ENCODE measurements around the gene SCAMP2.
"Not testable (repeated sequence)": the region's sequence is repeated elsewhere in the genome, so short reads cannot be mapped to it uniquely, and the experiment has no call there.

SCAMP2 gene

DNA sequence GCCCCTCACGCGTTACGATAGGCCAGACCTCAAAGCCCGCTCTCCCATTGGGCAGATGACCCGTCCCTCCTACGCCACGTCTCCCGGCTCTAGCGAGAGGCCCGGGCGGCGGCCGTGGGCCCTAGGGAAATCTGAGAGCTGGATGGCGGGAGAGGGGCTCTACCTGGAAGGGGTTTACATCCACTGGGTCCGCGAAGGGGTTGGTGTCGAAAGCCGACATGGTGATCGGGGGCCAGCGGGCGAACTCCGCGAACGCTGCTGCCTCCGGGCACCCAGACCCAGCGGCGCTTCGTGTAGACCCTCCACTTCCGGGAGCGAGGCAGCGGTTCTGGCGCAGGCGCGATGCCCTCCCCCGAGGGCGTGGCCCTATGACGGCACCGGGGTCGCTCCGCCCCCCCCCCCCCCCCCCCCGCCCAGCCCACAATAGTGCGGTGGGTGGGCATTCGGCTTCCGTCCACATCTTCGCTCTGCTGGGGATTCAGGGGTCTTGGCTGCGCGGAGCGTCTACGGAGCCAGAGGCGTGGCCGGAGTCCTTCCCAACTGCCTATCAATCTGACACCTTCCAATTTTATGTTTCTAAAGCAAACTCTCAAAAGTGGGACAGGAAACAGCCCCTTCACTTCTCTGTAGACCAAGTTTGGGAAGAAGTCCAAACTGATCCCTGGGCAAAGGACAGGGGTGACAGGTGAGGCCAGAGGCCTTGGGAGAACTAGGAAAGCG, at the start of gene SCAMP2:
SCAMP2 (minus strand) TSS at position 330 of the 720 bp plus-strand sequence; CDS start at position 220, 110 bp downstream.
- DNase-seq = peak; percentile 82

GRCh38 chr15:74920456-74920855, 47.3 kb upstream of the SCAMP2 start:
- DNase-seq = no peak

GRCh38 chr15:74917676-74918075, 44.5 kb upstream of the SCAMP2 start:
- DNase-seq = no peak

- not testable (repeated sequence) for DNase-seq
Measured at GRCh38 chr15:74913799-74914198, 40.6 kb upstream of the SCAMP2 start.

- no peak for DNase-seq
Measured at GRCh38 chr15:74913041-74913440, 39.9 kb upstream of the SCAMP2 start.

GRCh38 chr15:74908635-74909034, 35.5 kb upstream of the SCAMP2 start:
- DNase-seq = no peak

DNA sequence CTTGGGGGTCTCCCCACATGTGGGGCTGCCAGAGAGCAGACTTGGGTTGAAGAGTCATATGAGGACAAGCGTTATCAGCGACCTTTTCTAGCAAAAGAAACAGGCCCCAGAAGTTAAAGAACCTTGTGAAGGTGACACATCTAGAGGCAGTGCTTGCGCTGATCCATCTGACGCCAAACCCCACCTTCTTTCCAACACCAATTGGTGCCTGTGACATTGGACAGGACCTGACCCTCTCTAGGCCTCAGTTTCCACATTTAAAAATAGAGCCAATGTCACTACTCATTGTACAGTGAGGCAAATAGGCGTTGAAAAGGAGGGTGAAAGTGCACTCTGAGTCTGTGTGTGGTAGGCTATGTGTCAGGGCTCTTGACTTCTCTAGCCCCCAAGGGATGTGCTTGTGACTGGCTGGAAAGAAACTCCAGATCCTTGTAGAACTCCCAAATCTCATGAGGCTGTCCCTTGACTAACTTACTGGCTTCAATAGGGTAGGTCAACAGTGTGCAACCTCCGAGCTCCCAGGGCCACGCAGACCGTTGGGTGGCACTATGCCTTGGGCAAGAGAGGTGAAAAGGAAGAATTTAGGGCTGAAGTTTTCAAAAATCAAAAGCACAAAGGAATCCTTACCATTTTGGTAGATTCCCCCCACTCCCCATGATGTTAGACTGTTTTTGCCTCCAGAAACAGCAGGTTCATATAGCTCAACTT, 34.2 kb upstream of the SCAMP2 start:
- DNase-seq = no peak

DNA sequence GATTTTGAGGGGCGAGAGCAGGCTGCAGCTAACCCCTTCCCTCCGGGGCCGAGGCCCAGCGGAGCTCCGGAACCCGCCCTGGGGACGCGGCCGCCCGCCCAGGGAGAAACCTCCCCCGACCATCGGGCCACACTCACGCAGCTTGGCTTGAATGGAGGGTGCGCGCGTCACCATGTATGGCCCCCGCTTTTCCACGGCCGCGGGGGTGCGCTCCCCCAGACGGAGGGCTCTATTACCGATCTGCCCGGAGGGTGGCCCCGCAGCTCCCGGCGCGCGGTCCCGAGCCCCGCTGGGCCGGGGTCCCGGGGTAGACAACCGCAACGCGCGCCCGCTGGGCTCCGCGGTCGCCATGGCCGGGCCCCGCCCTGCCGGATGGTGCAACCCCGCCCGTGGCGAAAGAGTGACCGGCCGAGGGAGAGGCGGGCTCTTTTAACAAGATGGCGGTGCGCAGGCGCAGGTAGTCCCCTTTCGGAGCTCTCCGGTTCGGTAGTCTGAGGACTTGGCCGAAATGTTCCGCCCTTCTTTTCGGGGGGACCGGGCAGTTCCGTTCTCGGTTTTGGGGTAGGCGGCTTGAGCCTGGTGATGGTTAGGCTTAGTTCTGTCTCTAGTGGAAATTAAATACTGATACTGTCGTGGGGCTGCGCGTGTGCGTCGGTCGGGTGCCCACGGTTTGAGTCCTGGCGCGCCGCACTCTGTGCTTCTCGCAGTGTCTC, 33.4 kb upstream of the SCAMP2 start, which contains the start of gene FAM219B:
FAM219B (minus strand) TSS at position 402 of the 713 bp plus-strand sequence; CDS start at position 351, 51 bp downstream.
- DNase-seq = peak; percentile 81

DNA sequence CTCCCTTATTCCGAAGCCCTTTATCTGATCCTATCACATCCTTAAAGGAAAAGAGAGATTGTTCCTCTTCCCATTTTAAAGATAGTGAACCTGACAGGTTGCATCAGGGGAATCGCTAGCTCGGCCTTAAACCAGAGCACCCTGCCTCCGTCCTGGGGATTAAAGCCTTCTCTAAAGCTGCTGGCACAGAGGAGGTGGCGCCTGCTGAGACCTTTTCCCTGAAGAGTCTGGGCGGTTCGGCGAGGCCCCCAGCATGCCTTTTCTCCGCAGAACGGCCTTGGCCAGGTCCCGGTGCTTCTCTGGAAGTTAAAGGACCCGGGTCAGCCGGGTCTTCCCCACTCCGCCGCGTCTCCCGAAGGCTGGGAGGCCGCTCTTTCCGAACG, 32.9 kb upstream of the SCAMP2 start:
- no peak for DNase-seq

- DNase-seq = no peak
Measured at GRCh38 chr15:74904190-74904805, 31.1 kb upstream of the SCAMP2 start.

DNA sequence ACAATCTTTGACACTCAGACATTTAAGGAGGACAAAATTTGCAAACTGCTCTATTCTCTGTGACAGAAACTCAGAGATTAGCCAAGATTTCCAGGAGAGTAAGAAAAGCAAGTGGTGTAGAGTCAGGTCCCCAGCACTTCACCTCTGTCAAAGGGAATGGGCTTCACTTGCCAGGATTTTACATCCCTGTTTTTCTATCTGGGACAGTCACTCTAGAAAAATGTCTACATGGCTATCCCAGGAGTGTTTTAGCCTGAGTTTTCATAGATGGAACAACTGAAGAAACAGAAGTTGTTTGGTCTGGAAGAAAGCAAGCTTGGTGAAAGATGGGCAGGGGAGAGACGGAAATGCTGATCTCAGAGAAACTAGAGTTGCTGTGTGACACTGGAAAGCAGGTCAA, 30.5 kb upstream of the SCAMP2 start:
- no peak for DNase-seq

- DNase-seq = no peak
Measured at GRCh38 chr15:74902295-74903075, 29.3 kb upstream of the SCAMP2 start.

DNA sequence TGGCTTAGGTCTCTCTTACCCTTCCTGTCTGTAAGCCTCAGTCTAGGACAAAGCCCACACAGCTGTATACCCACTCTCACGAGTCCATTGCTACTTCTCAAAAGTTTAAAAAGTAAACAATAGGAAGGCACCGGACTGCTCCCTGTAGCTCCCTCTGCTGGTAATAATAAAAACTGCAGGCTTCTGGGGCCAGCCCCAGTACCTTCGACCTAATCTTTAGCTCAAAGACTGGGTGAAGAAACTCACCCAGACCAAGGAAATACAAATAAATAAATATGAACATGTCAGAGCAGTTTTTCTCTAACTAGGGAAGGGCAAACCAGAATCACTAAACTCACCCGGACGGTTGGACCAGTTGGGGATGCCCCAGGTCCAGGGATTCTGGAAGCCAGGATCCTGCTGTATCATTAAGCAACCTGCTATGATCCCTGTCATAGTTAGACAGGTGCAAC, 28.5 kb upstream of the SCAMP2 start:
- peak; percentile 65 for DNase-seq

DNA sequence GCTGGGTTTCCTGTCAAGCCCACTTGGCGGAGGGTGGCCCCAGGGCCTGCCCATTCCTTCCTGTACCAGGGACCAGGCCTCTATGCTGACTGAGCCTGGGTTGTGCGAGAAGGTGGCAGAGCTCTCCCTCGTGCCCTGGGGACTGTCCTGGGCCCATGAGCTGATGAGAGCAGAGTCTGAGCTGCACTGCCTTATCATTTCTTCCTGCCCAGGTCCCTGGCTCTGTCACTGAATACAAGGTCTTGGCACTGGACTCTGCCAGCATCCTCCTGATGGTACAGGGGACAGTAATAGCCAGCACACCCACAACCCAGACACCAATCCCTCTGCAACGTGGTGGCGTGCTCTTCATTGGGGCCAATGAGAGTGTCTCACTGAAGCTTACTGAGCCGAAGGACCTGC, 24.1 kb upstream of the SCAMP2 start:
- no peak for DNase-seq

DNA sequence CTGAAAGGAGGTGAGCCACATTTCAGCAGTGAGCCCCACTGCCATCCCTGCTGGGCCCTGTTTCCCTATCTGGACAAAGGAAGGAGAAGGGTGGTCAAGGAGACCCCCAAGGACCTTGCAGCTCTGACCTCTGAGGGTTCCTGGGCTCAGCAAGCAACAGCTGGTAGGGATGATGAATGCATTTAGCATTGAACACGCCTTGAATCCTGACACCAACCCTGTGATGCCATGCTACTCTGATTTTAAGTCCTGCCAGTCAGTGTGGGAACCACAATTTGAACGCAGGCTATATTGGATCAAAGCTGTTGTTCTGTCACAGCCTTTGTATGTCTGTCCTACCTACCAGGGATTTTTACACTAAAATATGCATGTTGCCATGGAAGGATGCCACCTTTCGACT, 23.2 kb upstream of the SCAMP2 start:
- no peak for DNase-seq

DNA sequence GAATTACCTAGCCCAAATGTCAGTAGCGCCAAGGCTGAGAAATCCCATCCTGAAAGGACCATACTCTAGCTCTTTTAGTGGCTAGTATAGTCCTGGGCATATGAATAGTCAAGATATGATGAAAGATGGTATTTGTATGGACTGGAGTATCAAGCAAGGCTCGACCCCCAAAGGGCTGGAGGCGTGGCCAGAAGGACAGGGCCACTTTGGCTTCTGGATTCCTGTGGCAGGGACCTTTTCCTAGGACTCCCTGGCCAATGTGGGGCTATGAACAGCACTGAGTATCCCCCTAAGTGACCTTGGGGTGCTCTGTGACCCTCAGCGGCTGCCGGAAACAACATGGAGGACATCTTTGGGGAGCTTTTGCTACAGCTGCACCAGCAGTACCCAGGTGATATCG, 22.7 kb upstream of the SCAMP2 start:
- no peak for DNase-seq

DNA sequence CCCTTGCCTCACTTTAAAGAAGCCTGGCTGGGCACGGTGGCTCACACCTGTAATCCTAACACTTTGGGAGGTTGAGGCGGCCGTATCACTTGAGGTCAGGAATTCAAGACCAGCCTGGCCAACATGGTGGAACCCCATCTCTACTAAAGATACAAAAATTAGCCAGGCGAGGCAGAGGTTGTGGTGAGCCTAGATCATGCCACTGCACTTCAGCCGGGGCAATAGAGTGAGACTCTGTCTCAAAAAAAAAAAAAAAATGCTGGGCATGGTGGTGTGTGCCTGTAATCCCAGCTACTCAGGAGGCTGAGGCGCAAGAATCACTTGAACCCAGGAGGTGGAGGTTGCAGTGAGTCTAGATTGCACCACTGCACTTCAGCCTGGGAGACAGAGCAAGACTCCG, 21.2 kb upstream of the SCAMP2 start:
- DNase-seq = not testable (repeated sequence)

DNA sequence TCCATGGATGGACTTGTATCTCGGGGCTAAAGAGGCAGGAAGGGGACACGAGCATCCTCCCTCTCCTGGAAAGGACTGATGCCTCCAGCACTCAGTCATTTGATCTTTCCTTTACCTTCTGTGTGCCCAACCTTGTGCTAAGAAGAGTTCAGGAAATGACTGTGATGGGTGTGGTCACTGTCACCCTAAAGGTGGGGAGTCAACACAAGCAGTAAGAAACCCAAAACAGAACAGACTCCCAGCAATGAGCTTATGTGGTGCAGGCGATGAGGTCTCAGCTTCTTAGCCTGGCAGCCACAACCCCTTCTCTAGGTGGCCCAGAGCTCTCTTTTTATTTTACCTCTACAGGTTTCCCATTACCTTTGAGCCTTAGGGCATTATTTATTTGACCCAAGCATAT, 20.5 kb upstream of the SCAMP2 start:
- no peak for DNase-seq

DNA sequence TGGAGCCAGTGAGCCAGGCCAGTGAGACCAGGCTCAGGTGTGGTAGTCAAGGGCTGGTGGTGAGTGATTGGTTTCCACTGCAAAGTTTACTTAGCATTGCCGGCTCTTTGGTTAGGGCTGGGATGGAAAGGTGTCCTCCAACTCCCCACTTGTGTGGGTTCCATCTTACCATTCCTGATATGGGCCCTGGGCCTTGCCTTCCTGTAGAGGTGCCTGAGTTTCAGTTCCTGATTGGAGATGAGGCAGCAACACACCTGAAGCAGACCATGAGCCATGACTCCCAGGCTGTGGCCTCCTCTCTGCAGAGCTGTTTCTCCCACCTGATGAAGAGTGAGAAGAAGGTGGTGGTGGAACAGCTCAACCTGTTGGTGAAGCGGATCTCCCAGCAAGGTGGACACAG, 19.8 kb upstream of the SCAMP2 start:
- no peak for DNase-seq

- DNase-seq = no peak
Measured at GRCh38 chr15:74892313-74892712, 19.1 kb upstream of the SCAMP2 start.

GRCh38 chr15:74891469-74891868, 18.3 kb upstream of the SCAMP2 start:
- DNase-seq = no peak

DNA sequence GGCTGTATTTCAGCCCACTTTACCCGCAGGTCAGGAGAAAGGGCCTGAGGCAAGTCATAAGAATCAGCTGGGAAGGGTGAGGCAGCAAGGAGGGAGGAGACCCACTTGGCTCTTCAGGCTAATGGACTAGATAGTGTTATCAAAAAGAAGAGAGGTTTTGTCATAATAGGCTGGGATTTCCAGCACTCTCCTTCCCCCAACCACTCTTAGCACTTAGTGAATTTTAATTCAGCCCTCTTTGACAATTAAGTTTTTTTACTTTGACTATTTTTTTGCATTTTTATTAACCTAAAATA, 17.4 kb upstream of the SCAMP2 start:
- DNase-seq = no peak
